Epithelial cell of proximal tubule (primary cell): Measurements from ENCODE around the gene DPEP1. TPM values are rescaled to one million over a fixed set of nuclear protein-coding genes. Genes with fewer than 3 reads are reported as not detected.
"Not testable (repeated sequence)": the region's sequence is repeated elsewhere in the genome, so short reads cannot be mapped to it uniquely, and the experiment has no call there.

Experiments
- DNase-seq: peaks from one replicate; pipeline ENCODE4 v3.0.0-alpha.2; 2011; ENCODE audit warnings: low read depth
- H3K4me3 ChIP-seq: 2 replicates; pipeline ENCODE4 v1.5.1; 2011; ENCODE audit warnings: low read depth, mild to moderate bottlenecking, low read length
- total RNA-seq: library from RNA; depleted of rRNA; stranded (reverse); fragments of >200 nt; gene quantifications from 2 replicates; pipeline ENCODE4 v1.2.3, GENCODE V29; 2015
- TF ChIP-seq, protein P1 (sequence below): conservative IDR thresholded peaks from 2 replicates; pipeline ENCODE4 v1.5.1; 2012; ENCODE audit warnings: low read depth, mild to moderate bottlenecking, low read length

The DPEP1 gene
- total RNA-seq, 1 donor from 2014 or later: 5.0 TPM

DNA sequence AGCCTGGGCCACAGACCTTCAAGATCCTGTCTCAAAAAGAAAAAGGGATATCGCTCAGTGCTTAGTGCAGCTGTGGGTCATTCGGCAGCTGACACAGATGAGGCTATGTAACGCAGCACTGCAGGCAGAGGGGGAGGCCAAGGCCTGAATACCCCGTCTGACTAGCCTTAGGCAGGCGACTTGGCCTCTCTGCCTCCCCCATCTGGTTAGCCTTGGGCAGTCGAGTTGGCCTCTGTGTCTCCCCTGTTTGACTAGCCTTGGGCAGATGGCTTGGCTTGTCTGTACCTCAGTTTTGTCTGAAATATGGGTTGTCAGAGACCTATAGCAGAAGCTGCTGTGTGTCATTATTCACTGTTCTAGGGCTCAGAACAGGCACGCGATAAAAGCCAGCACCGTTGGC lies 54.2 kb downstream of the DPEP1 start:
- TF ChIP-seq, protein P1, sequence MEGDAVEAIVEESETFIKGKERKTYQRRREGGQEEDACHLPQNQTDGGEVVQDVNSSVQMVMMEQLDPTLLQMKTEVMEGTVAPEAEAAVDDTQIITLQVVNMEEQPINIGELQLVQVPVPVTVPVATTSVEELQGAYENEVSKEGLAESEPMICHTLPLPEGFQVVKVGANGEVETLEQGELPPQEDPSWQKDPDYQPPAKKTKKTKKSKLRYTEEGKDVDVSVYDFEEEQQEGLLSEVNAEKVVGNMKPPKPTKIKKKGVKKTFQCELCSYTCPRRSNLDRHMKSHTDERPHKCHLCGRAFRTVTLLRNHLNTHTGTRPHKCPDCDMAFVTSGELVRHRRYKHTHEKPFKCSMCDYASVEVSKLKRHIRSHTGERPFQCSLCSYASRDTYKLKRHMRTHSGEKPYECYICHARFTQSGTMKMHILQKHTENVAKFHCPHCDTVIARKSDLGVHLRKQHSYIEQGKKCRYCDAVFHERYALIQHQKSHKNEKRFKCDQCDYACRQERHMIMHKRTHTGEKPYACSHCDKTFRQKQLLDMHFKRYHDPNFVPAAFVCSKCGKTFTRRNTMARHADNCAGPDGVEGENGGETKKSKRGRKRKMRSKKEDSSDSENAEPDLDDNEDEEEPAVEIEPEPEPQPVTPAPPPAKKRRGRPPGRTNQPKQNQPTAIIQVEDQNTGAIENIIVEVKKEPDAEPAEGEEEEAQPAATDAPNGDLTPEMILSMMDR: no peak
- H3K4me3 ChIP-seq: no peak overlapping the region
- no peak for DNase-seq

DNA sequence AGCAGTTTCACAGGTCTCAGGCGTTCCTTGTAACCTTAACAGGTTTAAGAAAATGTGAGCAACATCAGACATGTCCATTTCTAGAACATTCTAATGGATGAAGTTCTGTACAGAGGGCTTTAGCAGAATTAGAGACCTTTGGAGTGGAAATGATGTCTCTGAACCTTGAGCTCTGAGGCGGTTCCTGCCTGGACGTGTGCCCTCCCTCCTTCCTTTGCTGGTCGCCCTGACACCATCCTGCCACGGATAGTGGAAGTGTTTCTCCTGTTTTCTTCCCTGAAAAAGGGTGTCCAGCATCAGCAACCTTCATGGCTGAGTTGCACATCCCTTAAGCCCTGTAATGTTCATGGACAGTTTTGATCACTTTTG lies 55.3 kb downstream of the DPEP1 start:
- DNase-seq: no peak
- peak overlapping the region; percentile 35 for H3K4me3 ChIP-seq
- TF ChIP-seq, protein P1: no peak

DNA sequence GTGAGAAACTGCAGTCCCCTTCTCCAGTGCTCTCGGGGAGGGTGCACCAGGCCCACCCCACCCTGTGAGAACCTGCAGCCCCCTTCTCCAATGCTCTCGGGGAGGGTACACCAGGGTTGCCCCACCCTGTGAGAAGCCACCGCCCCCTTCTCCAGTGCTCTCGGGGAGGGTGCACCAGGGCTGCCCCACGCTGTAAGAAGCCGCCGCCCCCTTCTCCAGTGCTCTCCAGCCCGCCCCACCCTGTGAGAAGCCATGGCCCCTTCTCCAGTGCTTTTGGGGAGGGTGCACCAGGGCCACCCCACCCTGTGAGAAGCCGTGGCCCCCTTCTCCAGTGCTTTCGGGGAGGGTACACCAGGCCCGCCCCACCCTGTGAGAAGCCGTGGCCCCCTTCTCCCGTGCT lies 56.3 kb downstream of the DPEP1 start:
- DNase-seq: no peak
- TF ChIP-seq, protein P1: no peak
- H3K4me3 ChIP-seq: no peak overlapping the region

DNA sequence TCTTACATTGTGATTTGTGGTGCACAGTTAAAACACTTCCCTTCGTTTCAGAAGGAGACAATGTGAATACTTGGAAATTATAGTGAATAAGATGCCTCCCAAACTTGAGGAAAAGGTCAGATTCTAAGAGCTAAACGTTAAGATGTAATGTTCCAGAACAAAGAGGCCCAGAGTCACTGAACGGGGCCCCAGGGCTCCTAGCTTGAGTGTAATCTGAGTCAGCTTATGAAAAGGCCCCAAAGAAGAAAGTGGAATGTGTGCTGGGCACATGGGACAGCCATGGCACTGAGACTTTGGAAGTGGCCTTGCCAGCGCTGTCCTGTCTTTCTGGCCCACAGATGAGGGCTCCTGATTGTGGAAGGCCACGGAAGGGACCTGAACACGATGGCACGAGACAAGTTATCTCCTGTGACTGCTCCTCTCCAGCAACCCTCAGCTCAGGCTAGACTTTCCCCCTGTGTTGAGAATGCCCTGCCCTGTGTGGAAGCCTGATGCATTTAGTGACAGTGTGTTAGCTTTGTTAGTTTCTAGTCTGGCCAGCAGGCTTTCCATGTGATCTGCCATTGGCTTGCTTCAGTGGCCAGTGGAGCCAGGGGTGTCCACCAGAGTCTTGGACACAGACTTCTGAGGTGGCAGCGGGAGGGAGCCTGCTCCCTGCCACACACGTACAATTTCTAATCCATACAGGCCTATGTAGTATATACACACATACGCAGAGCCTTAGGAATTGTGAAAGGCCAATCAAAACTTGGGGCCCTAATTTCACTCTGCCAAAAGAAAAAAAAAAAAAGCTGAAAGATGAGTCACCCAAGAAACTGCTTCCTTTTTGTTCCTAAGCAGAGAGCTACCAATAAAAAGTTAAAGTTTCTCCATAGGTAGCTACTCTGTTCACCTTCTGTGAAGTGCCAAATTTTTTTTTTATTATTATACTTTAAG lies 57.3 kb downstream of the DPEP1 start:
- DNase-seq: no peak
- TF ChIP-seq, protein P1: no peak
- H3K4me3 ChIP-seq: no peak overlapping the region

DNA sequence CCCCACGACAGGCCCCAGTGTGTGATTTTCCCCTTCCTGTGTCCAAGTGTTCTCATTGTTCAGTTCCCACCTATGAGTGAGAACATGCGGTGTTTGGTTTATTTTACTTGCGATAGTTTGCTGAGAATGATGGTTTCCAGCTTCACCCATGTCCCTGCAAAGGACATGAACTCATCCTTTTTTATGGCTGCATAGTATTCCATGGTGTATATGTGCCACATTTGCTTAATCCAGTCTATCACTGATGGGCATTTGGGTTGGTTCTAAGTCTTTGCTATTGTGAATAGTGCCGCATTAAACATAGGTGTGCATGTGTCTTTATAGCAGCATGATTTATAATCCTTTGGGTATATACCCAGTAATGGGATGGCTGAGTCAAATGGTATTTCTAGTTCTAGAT lies 58.1 kb downstream of the DPEP1 start:
- not testable (repeated sequence) for H3K4me3 ChIP-seq, DNase-seq

DNA sequence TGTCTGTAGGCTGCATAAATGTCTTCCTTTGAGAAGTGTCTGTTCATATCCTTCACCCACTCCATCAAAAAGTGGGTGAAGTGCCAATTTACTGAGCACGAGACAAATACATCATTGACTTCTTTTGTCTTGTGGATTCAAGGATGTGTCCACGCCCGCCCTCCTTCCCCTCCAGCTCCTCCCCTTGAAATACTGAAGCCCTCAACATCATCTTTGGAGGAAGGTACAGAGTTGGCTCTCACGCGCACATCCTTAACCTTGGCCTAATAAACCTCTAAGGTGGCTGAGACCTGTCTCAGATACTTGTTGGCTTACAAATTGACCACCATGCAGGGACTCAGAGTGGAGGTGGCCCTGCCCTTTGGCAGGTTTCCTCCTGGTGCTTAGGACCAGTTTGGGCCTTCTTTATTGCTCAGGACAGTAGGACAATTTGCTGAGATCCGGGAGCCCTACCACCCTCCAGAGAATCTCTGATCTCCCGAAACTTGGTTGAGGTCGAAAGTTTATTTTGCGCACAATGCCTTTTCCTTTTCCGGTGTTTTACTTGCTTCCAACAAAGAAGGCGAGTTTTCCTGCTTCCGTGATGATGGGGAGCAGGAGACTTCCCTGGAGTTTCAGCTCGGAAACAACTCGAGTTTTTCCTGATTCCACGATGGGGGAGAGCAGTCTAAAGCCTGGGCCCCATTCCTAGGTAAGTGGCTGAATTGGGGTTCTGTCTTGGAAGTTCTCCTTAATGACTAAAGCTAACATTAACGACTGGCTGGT lies 58.9 kb downstream of the DPEP1 start:
- H3K4me3 ChIP-seq: no peak overlapping the region
- TF ChIP-seq, protein P1: no peak
- no peak for DNase-seq

DNA sequence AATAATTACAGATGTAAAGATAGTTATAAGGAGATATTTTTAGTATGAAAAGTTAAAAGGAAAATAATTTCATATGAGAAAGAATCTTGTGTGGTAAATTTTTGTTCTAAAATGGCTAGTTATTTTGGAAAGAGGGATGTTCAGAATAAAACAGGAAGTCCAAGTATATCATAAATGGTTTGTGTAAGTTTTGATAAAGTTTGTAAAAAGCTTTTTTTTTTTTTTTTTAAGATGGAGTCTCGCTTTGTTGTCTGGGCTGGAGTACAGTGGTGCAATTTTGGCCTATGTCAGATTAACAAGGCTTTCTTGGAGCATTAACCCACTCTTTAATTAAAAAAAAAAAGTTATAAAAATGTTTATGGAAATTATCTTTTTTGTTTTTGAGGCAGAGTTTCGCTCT lies 64.8 kb downstream of the DPEP1 start:
- DNase-seq: no peak
- TF ChIP-seq, protein P1: no peak
- no peak overlapping the region for H3K4me3 ChIP-seq
